ENCODE measurements around the gene VWC2L. TPM values are rescaled to one million over a fixed set of nuclear protein-coding genes. Genes with fewer than 3 reads are reported as not detected.

VWC2L gene
- total RNA-seq, 2 donors from 2014 or later: not detected

DNA sequence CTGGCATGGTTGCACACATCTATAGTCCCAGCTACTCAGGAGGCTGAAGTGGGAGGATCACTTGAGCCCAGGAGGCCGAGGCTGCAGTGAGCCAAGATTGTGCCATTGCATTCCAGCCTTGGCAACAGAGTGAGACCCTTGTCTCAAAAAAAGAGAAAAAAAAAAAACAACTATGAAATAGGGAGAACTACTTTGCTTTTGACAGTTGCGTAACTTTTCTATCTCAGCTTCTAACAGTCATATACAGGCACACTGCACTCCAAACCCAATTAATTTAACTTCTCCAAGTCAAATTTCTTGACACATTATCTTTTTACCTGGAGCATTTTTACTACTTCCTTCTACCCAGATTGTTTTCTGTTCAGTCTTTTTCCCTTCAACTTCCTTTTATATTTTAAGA lies 24.1 kb upstream of the VWC2L start:
- Histone ChIP-seq H3K27me3 (no peaks in the 10 kb centered on the region), H3K27ac (no peak overlapping the region), H3K9ac (ENCODE audit: low read depth in 2 of 2, low read length in 2 of 2) (no peak overlapping the region), H3K36me3 (no peaks in the 10 kb centered on the region), H3K4me1 (no peaks in the 10 kb centered on the region), H3K4me3 (no peak overlapping the region), H3K9me3 (no peaks in the 10 kb centered on the region)
- intact Hi-C loops (cut with DNase I): no loop called here
- TF ChIP-seq, protein P1, sequence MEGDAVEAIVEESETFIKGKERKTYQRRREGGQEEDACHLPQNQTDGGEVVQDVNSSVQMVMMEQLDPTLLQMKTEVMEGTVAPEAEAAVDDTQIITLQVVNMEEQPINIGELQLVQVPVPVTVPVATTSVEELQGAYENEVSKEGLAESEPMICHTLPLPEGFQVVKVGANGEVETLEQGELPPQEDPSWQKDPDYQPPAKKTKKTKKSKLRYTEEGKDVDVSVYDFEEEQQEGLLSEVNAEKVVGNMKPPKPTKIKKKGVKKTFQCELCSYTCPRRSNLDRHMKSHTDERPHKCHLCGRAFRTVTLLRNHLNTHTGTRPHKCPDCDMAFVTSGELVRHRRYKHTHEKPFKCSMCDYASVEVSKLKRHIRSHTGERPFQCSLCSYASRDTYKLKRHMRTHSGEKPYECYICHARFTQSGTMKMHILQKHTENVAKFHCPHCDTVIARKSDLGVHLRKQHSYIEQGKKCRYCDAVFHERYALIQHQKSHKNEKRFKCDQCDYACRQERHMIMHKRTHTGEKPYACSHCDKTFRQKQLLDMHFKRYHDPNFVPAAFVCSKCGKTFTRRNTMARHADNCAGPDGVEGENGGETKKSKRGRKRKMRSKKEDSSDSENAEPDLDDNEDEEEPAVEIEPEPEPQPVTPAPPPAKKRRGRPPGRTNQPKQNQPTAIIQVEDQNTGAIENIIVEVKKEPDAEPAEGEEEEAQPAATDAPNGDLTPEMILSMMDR (IDR thresholded peaks at IDR 0.05): no peak
- DNase-seq: no peak

DNA sequence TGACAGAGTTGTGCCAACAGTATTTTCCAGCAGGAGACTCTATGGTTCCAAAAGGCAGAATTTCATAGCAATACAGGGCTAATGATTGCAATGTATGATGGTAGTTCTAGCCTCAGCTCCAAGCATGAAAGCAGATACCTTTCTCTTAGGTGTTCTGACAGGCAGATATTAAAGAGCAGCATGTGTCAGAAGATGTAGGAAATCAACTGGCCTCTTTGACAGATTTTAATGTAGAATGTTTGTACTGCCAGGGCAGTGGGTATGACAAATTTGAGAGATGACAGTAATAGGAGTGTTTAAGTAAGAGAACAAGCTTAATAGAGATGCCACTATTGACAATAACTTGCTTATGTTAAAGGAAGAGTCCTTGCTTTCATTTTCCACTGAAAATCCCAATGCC lies 21.5 kb upstream of the VWC2L start:
- intact Hi-C loops (cut with DNase I): no loop called here
- Histone ChIP-seq H3K4me3 (no peak overlapping the region), H3K36me3 (no peaks in the 10 kb centered on the region), H3K9me3 (no peaks in the 10 kb centered on the region), H3K9ac (ENCODE audit: low read depth in 2 of 2, low read length in 2 of 2) (no peak overlapping the region), H3K27me3 (no peaks in the 10 kb centered on the region), H3K4me1 (no peaks in the 10 kb centered on the region), H3K27ac (no peak overlapping the region)
- no peak for DNase-seq
- TF ChIP-seq, protein P1 (IDR thresholded peaks at IDR 0.05): no peak

DNA sequence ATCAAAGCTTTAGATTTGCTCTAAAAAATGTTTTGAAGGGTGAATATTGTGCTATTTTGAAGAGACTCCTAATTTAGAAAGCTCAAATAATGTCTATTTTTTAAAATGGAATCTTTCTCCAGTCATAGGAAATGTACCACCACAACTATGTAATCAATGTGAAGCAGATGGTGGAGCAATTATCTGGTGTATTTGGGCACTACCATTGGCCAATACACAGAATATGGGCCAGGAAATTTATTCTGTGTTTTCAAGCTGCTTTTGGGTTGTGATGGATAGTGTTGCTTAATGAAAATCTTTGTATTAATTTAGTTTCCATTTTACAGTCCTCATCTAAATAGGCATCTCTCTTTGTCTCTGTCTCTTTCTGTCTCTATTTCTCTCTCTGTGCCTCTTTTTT lies 17.1 kb upstream of the VWC2L start:
- Histone ChIP-seq H3K27ac (no peak overlapping the region), H3K9me3 (no peaks in the 10 kb centered on the region), H3K27me3 (no peaks in the 10 kb centered on the region), H3K36me3 (no peaks in the 10 kb centered on the region), H3K4me1 (no peaks in the 10 kb centered on the region), H3K9ac (ENCODE audit: low read depth in 2 of 2, low read length in 2 of 2) (no peak overlapping the region), H3K4me3 (no peak overlapping the region)
- DNase-seq: no peak
- intact Hi-C loops (cut with DNase I): no loop called here
- TF ChIP-seq, protein P1 (IDR thresholded peaks at IDR 0.05): no peak

DNA sequence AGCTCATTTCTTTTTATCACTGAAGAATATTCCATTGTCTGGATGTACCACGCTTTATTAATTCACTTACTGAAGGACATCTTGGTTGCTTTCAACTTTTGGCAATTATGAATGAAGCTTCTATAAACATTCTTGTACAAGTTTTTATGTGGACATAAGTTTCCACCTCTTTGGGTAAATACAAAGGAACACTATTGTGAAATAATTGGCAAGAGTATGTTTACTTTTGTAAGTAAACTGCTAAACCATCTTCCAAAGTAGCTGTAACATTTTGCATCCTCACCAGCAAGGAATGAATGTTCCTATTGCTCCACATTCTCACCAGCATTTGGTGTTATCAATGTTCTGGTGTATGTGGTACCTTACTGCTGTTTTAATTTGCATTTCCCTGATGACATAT lies 15.8 kb upstream of the VWC2L start:
- Histone ChIP-seq H3K36me3 (no peaks in the 10 kb centered on the region), H3K4me1 (no peaks in the 10 kb centered on the region), H3K9me3 (no peaks in the 10 kb centered on the region), H3K27ac (no peak overlapping the region), H3K4me3 (no peak overlapping the region), H3K9ac (ENCODE audit: low read depth in 2 of 2, low read length in 2 of 2) (no peak overlapping the region), H3K27me3 (no peaks in the 10 kb centered on the region)
- DNase-seq: no peak
- intact Hi-C loops (cut with DNase I): no loop called here
- TF ChIP-seq, protein P1 (IDR thresholded peaks at IDR 0.05): no peak

DNA sequence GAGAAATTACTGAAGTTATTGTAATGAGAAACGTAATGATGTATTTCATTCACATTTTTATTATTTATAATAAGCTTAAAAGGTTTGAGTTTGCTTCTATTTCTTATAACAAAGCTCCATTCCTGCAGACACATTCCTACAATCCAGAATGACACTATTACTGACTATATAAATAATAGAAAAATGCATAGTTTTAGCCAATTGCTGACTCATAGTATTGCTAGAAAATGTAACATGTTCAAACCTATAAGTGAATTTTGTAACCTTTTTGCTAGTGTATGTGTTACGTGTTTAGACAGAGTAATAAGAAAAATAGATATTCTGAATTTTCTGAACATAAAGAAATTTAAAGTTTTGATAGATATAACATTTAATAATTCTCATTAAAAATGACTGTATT lies 9.3 kb upstream of the VWC2L start:
- no peaks in the 10 kb centered on the region for H3K27me3 ChIP-seq
- no peaks in the 10 kb centered on the region for H3K4me1 ChIP-seq
- no peak overlapping the region for H3K4me3 ChIP-seq
- no peak overlapping the region for H3K27ac ChIP-seq
- intact Hi-C loops (cut with DNase I): no loop called here
- no peak for DNase-seq
- H3K36me3 ChIP-seq: no peaks in the 10 kb centered on the region
- TF ChIP-seq, protein P1 (IDR thresholded peaks at IDR 0.05): no peak
- H3K9me3 ChIP-seq: no peaks in the 10 kb centered on the region
- H3K9ac ChIP-seq (ENCODE audit: low read depth in 2 of 2, low read length in 2 of 2): no peak overlapping the region
